ENCODE results near the gene SLC25A34.
A peak's percentile ranks its signal among the peaks of the same experiment; 100 is the strongest.

Gene SLC25A34

GRCh38 chr1:15733218-15733725 is 2.8 kb upstream of the SLC25A34 start:
- no peak for DNase-seq (ENCODE audit: low spot score)

GRCh38 chr1:15733726-15734226 is 2.3 kb upstream of the SLC25A34 start:
- no peak for DNase-seq (ENCODE audit: low spot score)

GRCh38 chr1:15734296-15734695 is 1.8 kb upstream of the SLC25A34 start:
- no peak for DNase-seq (ENCODE audit: low spot score)

- no peak for DNase-seq (ENCODE audit: low spot score)
Measured at GRCh38 chr1:15734901-15735300, 1.2 kb upstream of the SLC25A34 start.

GRCh38 chr1:15735304-15736037 is 587 bp upstream of the SLC25A34 start:
- no peak for DNase-seq (ENCODE audit: low spot score)

- DNase-seq (ENCODE audit: low spot score) = no peak
Measured at GRCh38 chr1:15736892-15737261, 819 bp downstream of the SLC25A34 start.

- no peak for DNase-seq (ENCODE audit: low spot score)
Measured at GRCh38 chr1:15737324-15738319, 1.6 kb downstream of the SLC25A34 start.

- no peak for DNase-seq (ENCODE audit: low spot score)
Measured at GRCh38 chr1:15738416-15739113, 2.5 kb downstream of the SLC25A34 start.

- no peak for DNase-seq (ENCODE audit: low spot score)
Measured at GRCh38 chr1:15739259-15739658, 3.2 kb downstream of the SLC25A34 start.

GRCh38 chr1:15739745-15740144 is 3.7 kb downstream of the SLC25A34 start:
- DNase-seq (ENCODE audit: low spot score) = no peak

GRCh38 chr1:15740924-15741850 is 5.1 kb downstream of the SLC25A34 start:
- DNase-seq (ENCODE audit: low spot score) = peak; percentile 27

- no peak for DNase-seq (ENCODE audit: low spot score)
Measured at GRCh38 chr1:15742339-15742801, 6.3 kb downstream of the SLC25A34 start, which contains the start of gene TMEM82. Gene TMEM82 (plus strand): TSS chr1:15742499. CDS start chr1:15742560, 61 bp downstream.

- DNase-seq (ENCODE audit: low spot score) = no peak
Measured at GRCh38 chr1:15744122-15744679, 8.1 kb downstream of the SLC25A34 start.

- DNase-seq (ENCODE audit: low spot score) = no peak
Measured at GRCh38 chr1:15747378-15747777, 11.3 kb downstream of the SLC25A34 start.

- DNase-seq (ENCODE audit: low spot score) = no peak
Measured at GRCh38 chr1:15748264-15748663, 12.2 kb downstream of the SLC25A34 start.

GRCh38 chr1:15748690-15749398 is 12.8 kb downstream of the SLC25A34 start:
- no peak for DNase-seq (ENCODE audit: low spot score)

- no peak for DNase-seq (ENCODE audit: low spot score)
Measured at GRCh38 chr1:15749399-15750291, 13.6 kb downstream of the SLC25A34 start.

- no peak for DNase-seq (ENCODE audit: low spot score)
Measured at GRCh38 chr1:15750924-15751323, 14.9 kb downstream of the SLC25A34 start.

GRCh38 chr1:15751717-15752116 is 15.7 kb downstream of the SLC25A34 start:
- no peak for DNase-seq (ENCODE audit: low spot score)

Data from putamen (tissue), 1 donor.